CD4-positive, alpha-beta T cell treated with Interleukin-4 for 1 hour (primary cell): ENCODE results near the gene ARL4A.
"Not testable (repeated sequence)": the region's sequence is repeated elsewhere in the genome, so short reads cannot be mapped to it uniquely, and the experiment has no call there.

Experiments
- DNase-seq, 2 donors: peaks; one replicate each; pipeline ENCODE4 v3.0.0-alpha.2; 2020 to 2022

Gene ARL4A, protein sequence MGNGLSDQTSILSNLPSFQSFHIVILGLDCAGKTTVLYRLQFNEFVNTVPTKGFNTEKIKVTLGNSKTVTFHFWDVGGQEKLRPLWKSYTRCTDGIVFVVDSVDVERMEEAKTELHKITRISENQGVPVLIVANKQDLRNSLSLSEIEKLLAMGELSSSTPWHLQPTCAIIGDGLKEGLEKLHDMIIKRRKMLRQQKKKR

DNA sequence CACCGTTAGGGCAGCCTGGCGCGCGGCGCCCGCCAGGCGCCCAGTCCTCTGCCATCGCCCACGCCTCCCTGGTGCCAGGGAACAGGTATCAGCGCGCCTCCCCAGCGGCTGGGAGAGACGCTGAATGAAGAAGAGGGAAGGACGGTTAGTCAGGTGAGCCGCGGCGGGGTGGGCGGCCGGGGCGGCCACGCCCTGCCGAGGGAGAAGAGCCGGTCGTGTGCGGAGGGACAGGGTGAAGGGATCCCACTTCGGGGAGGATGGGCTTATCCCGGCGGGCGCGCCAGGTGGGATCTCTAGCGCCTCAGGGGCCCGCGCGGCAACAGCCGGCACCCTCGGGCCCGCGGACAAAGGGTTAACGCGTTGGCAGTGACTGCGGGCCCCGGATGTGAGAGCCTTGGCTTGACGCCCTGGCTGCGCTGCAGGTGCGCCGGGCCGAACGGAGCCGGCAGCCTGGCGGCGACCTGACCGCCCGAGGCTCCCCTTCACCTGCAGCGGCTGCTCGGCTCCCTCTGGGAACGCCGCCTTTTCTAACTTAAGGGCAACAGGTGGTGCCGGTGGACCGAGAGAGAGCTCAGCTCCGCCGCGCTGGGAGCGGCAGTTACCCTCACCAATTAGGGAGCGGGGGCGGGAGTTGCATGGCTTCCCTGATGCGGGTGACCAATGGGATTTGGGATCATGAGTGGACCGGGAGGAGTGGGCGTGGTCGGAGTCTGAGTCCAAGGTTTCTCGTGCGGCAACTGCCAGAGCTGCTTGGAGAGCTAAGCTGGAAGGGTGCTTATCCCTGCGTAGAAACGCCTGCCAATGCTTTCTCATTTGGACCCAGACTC is at the start of gene ARL4A:
Gene ARL4A, plus strand, starts transcription at position 743 of the 827 bp plus-strand sequence. CDS start 622 bp downstream, outside the sequence.
- peak; percentile 92 to 93 for DNase-seq

DNA sequence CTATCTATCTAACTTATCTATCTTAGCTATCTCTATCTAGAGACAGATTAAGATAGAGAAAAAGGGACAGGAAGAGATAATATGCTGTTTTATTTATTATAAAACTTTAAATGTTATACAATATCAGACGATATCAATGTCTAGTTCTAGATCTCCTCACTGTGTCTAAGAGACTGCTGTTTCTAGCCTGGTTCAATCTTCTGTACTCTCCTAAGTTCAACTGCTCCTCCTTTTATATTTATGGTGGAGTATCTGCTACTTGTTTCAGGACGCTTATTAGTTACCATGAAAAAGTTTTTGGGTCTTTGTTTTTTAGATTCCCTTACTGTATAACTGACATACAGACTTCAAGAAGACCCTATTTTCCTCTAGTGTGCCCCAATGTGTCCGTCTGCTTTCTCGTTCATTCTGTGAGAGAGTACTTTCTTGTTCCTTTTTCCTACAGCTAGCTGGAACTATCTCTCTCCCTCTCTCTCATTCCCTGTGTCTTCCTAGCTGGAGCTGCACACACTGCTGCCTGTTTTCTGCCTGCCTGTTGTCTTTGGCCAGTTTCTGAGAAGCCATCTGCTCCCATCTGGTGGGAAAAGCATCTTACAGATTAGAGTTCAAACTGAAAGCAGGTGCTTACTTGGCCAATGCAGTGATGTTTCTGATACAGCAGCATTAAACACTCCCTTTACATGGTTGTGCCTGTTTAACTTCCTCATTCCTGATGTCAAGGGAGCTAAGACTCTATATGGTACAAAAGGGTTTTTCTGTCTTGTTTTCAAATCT is 49.4 kb upstream of the ARL4A start:
- peak in 1 of 2 donors; percentile 10 for DNase-seq

DNA sequence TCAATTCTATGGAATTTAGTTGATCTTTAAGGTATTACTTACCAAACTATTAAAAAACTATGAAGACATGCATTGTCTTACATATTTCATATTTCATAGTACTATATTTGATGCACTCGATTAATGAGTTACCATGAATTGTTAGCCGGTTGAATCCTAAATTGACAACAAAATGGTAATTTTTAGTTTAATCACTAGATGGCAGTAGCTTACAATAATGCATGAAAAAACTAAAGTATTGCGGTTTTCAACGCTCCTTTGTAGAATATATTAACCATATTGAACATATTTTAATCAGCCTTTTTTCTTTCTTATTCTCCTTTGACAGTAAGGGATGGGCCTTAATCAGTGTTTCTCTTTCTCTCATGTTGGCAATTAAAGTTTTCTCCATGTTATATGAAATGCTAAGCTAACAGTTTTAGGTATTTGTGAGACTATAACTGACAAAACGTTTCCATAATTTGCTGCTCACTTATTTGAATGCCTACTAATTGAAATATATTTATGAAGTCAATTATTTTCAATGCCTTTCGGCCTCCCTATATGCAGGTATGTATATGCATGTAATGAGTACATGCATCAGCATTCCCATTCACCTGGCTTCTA is 48.5 kb upstream of the ARL4A start:
- DNase-seq, result peak in 1 of 2 donors; percentile 68

DNA sequence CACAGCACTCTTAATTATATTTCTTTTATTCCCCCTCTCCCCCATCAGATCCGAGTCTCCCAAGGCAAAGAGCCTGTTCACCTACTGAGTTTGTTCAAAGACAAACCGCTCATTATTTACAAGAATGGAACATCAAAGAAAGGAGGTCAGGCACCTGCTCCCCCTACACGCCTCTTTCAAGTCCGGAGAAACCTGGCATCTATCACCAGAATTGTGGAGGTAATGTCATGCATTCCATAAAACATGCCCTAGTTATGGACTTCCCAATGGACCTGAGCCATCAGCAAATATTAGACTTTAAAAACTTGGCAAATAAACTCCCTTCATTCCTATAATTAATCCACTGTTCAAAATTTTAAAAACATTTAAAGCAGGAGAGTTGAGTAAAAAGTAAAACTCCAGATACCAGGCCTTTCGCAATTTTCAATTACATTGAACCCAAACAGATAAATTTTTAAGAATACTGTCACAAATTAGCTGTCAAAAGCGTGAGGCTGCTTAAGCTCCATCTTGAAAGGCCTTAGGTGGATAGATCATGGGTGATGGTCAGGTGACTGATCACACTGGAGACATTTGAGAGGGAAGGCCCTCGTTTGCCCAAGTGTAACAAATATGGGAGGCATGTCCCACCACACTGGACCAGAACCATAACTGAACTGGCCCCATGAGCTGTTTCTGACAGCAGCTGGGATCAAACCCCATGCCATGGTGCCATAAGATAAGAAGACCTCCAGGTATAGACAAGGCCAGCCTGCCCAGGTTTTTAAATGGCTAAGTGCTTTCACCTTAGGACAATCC is 46.9 kb upstream of the ARL4A start:
- no peak for DNase-seq

DNA sequence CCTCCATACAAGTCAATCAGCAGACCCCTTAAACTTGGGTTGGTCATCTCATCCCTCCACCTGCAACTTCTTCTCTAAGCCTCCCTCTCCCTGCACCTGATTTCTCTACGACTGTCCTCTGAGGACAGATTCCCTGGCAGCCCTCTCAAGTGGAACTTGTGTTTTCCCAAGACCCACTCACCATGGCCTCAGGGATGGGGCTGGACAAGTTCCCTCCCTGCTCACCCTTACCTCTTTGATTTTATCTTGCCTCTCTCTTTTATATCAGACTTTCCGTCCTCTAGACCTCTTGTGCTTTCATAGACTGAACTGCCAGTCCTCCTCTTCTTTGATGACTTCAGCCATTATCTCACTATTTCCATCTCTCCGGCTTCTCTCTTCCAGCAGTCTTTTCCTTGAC is 46.2 kb upstream of the ARL4A start:
- DNase-seq, result no peak

DNA sequence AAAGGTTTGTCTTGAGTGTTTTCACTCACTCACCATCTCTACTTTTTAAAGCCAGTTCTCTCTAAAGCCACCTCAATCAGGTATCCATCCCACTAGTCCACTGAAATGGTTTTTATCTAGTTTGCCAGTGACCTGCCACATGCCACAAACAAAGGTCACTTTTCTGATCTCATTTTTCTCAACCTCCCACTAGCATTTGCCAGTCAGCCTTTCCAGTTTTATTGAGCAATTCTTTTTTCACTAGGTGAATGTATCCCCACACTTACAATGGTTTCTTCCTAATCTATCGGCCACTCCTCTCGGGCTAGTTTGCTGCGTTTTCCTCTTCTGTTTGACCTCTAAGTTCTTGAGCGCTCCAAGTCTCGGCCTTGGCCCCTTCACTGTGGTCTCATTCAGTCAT is 44.9 kb upstream of the ARL4A start:
- DNase-seq, result no peak

DNA sequence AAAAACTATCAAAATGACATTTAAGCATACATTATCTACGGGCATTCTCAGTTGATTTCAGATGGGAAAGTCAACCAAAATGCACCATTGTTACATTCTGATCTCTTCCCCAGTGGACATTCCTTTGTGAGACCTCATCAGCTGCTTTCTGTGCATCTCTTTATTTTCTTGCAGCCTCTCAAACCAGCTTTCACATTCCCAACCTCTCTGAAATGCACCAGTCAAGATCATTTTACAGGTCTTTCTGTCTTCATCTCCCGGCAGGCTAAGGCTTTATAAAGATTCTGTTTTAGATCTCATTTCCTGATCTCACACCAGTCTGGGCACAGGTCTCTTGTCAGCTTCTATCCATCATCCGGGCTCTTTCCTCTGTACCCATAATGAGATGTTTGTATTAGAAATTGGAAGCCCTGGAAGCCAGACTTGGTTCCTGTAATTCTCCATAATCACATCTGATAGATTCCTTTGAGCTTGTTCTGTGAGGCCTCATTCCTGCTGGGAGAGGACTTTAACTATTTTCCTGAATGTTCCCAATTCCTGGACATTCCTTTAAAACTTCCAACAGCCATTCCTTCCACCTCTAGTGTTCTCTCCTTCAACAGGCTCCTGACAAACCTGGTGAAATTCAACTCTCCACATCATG is 44.3 kb upstream of the ARL4A start:
- no peak for DNase-seq

DNA sequence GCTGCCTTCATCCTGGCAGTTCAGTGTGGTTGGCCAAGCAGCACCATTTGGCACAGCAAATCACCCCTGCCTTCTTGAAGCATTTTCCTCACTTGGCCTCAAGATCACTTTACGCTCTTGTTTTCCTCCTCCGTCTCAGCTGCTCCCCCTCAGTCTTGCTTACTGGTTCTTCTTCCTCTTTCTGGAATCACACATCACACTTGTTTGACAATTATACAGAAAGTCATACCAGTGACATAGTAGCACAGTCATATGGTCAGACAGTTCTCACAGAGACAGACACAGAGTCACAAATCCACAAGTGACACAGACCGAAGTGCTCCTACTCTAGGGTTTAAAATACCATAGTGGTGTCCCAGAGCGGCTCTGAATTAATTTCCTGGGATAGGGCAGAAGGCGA is 43.8 kb upstream of the ARL4A start:
- peak in 1 of 2 donors; percentile 47 for DNase-seq

DNA sequence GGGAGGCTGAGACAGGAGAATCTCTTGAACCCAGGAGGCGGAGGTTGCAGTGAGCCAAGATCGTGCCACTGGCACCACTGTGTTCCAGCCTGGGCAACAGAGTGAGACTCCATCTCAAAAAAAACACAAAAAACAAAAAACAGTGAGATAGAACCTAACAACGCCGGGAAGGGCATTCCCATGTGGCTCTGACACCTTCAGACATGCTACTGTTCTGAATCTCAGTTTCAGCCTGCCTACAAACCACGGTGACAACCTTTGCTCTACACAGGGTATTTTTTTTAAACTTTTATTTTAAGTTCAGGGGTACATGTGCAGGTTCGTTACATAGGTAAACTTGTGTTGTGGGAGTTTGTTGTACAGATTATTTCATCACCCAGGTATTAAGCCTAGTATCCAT is 42.2 kb upstream of the ARL4A start:
- not testable (repeated sequence) for DNase-seq

DNA sequence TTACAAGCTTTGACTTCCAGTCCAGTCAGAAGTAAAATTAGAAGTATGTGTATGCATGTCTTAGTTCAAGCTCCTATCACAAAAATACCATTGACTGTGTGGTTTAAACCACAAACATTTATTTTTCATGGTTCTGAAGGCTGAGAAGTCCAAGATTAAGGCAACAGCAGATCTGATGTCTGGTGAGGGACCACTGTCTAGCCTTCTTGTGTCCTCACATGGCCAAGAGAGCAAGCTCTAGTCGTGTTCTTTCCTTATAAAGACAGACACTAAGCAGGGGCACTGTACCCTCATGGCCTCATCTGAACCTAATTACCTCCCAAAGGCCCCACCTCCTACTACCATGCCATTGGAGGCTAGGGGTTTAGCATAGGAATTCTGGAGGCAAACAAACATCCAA is 41.3 kb upstream of the ARL4A start:
- no peak for DNase-seq

DNA sequence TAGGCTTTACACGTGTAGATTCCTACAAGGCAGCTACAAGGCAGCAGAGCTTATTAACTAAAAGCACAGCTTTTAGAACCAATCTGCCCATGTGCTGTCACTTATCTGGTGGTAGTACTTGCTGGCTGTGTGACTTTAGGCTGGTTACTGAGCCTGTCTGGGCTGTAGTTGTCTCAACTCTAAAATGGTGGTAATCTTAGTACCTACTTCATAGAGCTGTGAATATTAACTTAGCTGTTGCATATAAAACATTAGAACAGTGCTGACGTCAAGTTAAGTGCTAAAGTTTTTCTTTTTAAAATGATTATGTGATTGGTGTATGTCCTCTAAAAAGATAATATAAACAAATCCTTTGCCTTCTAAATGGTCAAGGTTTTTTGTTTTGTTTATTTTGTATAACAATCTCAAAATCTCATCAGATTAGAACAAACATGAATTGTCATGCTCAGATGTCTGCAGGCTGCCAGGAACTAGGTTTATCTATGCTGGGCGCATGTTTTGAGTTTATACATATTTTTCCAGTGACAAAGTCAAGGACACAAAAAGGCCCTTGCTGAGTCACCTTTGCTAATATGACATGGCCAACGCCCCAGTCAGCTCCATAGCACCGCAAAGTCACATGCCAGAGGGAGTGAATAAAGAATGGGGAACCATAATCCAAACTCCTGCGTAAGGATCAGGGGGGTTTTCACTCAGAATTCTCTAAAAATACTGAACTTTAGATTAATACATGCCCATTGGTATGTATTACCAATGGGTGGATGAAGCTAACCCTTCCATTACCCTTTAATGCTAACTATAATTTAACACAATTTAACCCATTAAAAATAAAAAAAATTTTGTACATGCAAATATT is 39.8 kb upstream of the ARL4A start:
- no peak for DNase-seq

DNA sequence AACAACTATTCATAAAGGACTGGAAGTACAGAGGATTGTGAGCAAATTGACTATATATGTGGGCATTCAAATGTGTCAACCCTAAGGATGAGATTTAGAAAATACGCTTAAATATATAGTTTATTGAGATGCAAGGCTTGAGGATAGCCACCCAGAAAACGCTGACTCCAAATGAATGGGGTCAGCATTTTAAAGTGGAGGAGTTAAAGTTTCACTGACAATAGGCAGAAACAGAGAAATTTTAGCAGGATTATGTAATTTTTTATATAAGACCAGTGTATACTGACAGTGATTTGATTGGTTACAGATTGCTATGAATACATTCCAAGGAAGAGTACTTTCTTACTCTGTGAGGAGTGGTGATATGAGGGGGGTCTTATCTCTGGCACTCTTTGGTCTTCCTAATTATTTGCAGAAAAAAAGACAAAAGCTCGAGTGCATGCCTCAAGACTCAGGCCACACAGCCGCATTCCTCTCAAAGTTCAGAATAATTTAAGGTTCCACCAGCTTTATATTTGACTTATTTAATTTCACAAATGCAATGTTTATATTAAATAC is 38.6 kb upstream of the ARL4A start:
- DNase-seq, result no peak

DNA sequence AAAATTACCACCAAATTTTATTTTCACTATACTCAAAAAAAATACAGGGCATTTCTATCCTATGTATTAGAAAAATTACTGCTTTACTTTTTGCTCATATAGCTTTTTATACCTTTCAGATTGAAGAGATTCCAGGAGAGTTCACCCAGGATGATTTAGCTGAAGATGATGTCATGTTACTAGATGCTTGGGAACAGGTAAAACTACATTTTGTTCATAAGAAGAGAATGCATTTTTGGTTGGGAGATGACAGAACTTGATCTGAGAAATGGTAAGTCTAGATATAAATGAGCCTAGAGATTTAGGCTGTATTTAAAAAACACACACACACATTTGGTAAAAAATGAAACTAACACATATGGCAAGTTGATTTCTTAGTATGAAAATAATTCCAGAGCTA is 38.1 kb upstream of the ARL4A start:
- no peak for DNase-seq

DNA sequence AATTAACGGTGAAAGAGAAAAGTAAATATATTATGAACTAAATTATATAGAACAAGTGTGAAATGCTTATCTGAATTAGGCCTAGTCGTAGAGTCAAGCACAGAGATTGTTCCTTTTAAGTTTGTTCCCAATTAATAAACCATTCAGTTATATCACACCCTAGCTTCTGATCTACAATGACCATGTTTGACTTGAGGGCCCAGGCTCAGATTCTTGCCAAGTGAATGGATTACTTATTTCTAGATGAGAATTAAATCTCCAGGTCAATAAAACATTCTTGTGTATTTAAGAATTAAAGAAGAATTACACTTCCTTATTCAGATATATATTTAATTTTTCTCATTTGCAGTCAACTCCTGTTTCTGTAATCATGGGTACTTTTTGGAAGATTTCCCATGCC is 37.4 kb upstream of the ARL4A start:
- no peak for DNase-seq

DNA sequence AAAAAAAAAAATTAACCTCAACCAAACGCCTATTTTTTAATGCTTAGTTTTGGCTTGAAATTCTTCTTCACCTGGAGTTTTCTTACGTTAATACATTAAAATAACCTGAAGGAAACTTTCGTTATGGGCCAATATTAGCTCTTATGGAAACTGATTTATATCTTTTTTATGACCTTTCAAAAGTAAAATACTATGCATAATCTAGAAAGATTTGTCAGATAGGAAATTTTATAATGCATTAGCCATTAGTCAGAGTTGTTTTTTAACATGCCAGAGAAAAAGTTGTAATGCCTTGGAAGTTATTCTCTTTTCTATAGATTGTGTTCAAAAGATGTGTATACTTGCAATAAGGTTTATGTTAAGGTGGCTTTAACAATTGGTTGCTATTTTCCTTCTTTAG is 34.3 kb upstream of the ARL4A start:
- DNase-seq, result no peak

DNA sequence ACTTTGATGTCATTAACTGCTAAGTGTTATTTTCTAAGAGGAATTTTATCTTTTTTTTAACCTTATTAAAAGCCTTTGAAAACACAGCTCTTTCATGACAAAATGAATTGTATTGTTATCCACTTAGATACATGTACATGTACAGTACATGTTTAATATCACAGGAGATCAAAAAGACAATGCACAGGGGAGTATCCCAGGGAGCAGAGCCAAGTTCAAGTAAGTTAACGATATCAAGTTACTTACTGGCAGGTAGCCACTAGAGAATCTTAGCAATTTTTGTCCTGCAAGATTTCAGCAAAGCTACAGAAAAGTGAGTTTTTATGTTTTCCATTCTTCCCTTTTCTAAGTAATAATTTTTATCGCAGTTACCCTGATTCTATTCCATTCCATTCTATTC is 33.9 kb upstream of the ARL4A start:
- no peak for DNase-seq

DNA sequence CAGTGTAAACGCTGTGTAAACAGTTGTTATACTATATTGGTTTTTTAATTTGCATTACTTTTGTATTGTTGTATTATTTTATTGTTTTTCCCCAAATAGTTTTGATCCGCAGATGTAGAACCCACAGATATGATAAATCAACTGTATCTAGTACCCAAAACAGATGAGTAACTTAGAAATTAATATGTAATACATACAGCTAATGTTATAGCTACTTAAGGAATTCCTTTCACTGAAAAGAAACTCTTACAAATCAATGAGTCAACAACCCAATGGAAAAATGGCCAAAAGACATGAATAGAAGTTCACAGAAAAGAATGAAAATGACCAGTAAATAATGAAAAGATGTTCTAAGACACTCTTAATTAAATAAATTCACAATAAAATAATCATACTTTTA is 32.3 kb upstream of the ARL4A start:
- no peak for DNase-seq

DNA sequence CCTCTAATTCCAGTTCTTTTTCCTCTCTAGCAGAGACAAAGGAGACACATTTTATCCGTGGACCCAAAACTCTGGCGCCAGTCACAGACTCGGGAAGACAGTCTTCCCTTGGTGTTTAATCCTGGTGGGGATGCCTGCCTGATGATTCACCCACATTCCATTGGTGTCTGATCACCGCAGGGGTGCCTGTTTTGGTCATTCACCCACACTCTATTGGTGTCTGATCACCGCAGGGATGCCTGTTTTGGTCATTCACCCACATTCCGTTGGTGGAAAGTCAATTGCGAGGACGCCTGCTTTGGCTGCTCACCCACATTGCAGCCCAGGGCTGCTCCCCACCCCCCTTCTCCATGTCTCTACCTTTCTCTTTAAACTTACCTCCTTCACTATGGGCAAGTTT is 27.0 kb upstream of the ARL4A start:
- not testable (repeated sequence) for DNase-seq

DNA sequence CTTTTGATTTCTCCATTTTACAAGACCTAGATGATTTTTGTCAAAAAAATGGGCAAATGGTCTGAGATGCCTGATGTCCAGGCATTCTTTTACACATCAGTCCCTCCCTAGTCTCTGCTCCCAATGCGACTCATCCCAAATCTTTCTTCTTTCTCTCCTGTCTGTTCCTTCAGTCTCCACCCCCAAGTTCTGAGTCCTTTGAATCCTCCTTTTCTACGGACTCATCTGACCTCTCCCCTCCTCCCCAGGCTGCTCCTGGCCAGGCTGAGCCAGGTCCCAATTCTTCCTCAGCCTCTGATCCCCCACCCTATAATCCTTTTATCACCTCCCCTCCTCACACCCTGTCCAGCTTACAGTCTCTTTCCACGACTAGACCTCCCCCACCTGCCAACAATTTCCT is 26.4 kb upstream of the ARL4A start:
- not testable (repeated sequence) for DNase-seq

DNA sequence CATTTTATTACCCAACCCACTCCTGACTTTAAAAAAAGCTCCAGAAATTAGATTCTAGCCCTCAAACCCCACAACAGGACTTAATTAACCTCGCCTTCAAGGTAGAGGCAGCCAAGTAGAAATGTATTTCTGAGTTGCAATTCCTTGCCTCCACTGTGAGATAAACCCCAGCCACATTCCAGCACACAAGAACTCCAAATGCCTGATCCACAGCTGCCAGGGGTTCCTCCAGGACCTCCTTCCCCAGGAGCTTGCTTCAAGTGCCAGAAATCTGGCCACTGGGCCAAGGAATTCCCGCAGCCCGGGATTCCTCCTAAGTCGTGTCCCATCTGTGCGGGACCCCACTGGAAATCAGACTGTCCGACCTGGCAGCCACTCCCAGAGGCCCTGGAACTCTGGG is 25.9 kb upstream of the ARL4A start:
- DNase-seq, result no peak
